Activated T-helper 9 cell treated with anti-CD3 and anti-CD28 coated beads, Interleukin-2, amount 50 U/mL, for 16 hours (primary cell): ENCODE data around the gene KCNE3.
A peak's percentile ranks its signal among the peaks of the same experiment; 100 is the strongest.

Experiments
- DNase-seq: peaks from one replicate; pipeline ENCODE4 v3.0.0-alpha.2; 2020; ENCODE audit warnings: low read depth

KCNE3 gene

GRCh38 chr11:74471668-74472429 lies 4.5 kb upstream of the KCNE3 start:
- no peak for DNase-seq

- no peak for DNase-seq
These were observed 3.7 kb upstream of the KCNE3 start for GRCh38 chr11:74471037-74471436.

- DNase-seq: no peak
These were observed 3.2 kb upstream of the KCNE3 start for GRCh38 chr11:74470526-74470925.

- no peak for DNase-seq
These were observed 1.6 kb upstream of the KCNE3 start for GRCh38 chr11:74468936-74469335.

GRCh38 chr11:74468521-74468920 lies 1.2 kb upstream of the KCNE3 start:
- DNase-seq: no peak

GRCh38 chr11:74468058-74468457 lies 709 bp upstream of the KCNE3 start:
- DNase-seq: no peak

GRCh38 chr11:74465291-74465708 lies 2.0 kb downstream of the KCNE3 start:
- DNase-seq: no peak

GRCh38 chr11:74464746-74465145 lies 2.6 kb downstream of the KCNE3 start:
- DNase-seq: no peak

- no peak for DNase-seq
These were observed 4.1 kb downstream of the KCNE3 start for GRCh38 chr11:74463216-74463615.

- DNase-seq: no peak
These were observed 4.7 kb downstream of the KCNE3 start for GRCh38 chr11:74462631-74463030.

- DNase-seq: no peak
These were observed 5.3 kb downstream of the KCNE3 start for GRCh38 chr11:74462009-74462408.

- no peak for DNase-seq
These were observed 6.7 kb downstream of the KCNE3 start for GRCh38 chr11:74460481-74461154.

- no peak for DNase-seq
These were observed 7.3 kb downstream of the KCNE3 start for GRCh38 chr11:74460065-74460464.

- DNase-seq: no peak
These were observed 7.8 kb downstream of the KCNE3 start for GRCh38 chr11:74459584-74459983.

GRCh38 chr11:74457356-74457755 lies 10.0 kb downstream of the KCNE3 start:
- no peak for DNase-seq

GRCh38 chr11:74453373-74453975 lies 13.9 kb downstream of the KCNE3 start:
- peak; percentile 32 for DNase-seq

GRCh38 chr11:74452366-74452765 lies 15.0 kb downstream of the KCNE3 start:
- no peak for DNase-seq

GRCh38 chr11:74450318-74450717 lies 17.0 kb downstream of the KCNE3 start:
- DNase-seq: no peak

GRCh38 chr11:74449369-74449931 lies 17.9 kb downstream of the KCNE3 start:
- no peak for DNase-seq

GRCh38 chr11:74447720-74448119 lies 19.6 kb downstream of the KCNE3 start:
- DNase-seq: no peak

- no peak for DNase-seq
These were observed 20.8 kb downstream of the KCNE3 start for GRCh38 chr11:74446532-74446938.

- no peak for DNase-seq
These were observed 23.0 kb downstream of the KCNE3 start for GRCh38 chr11:74444173-74444826.
